GM19193 (cell line): ENCODE data around the gene AHCY.

Experiments
- POLR2A ChIP-seq: IDR thresholded peaks from 4 replicates; pipeline ENCODE4 v1.6.1; 2011; ENCODE audit not compliant: insufficient read depth, insufficient read length; ENCODE audit errors: extremely low read depth

AHCY gene

GRCh38 chr20:34268851-34269636, 34.1 kb downstream of the AHCY start:
- TF ChIP-seq POLR2A = no peak

- TF ChIP-seq POLR2A = no peak
Measured at GRCh38 chr20:34268145-34268544, 35.0 kb downstream of the AHCY start.

GRCh38 chr20:34264141-34264540, 39.0 kb downstream of the AHCY start:
- TF ChIP-seq POLR2A = no peak

GRCh38 chr20:34262488-34263288, 40.5 kb downstream of the AHCY start:
- TF ChIP-seq POLR2A = no peak

- TF ChIP-seq POLR2A = no peak
Measured at GRCh38 chr20:34260208-34260942, 42.8 kb downstream of the AHCY start.

- TF ChIP-seq POLR2A = no peak
Measured at GRCh38 chr20:34256629-34257124, 46.5 kb downstream of the AHCY start.

GRCh38 chr20:34254979-34255378, 48.2 kb downstream of the AHCY start:
- TF ChIP-seq POLR2A = no peak

- TF ChIP-seq POLR2A = no peak
Measured at GRCh38 chr20:34251619-34252018, 51.5 kb downstream of the AHCY start.

GRCh38 chr20:34250005-34250404, 53.1 kb downstream of the AHCY start:
- TF ChIP-seq POLR2A = no peak

- no peak for TF ChIP-seq POLR2A
Measured at GRCh38 chr20:34249291-34249690, 53.9 kb downstream of the AHCY start.

GRCh38 chr20:34246126-34246626, 57.0 kb downstream of the AHCY start:
- TF ChIP-seq POLR2A = no peak

GRCh38 chr20:34243377-34243776, 59.8 kb downstream of the AHCY start:
- no peak for TF ChIP-seq POLR2A

GRCh38 chr20:34242879-34243278, 60.3 kb downstream of the AHCY start:
- TF ChIP-seq POLR2A = no peak

GRCh38 chr20:34240693-34241615, 62.2 kb downstream of the AHCY start, which contains the start of gene ASIP:
TSS of gene ASIP (plus strand) at chr20:34241423. CDS start at chr20:34260375, 18,952 bp downstream.
- TF ChIP-seq POLR2A = no peak
